Hepatocyte (in vitro differentiated cells): Measurements from ENCODE around the gene GALNT14. TPM values are rescaled to one million over a fixed set of nuclear protein-coding genes. Genes with fewer than 3 reads are reported as not detected.

Experiments
- DNase-seq: peaks from one replicate; pipeline ENCODE4 v3.0.0-alpha.2; 2016; ENCODE audit warnings: low spot score
- H2AFZ ChIP-seq: fragments of 200-600 bp; sonication (generic); 2 replicates; pipeline ENCODE4 v1.6.0; 2016; ENCODE audit warnings: antibody characterized with exemption, mild to moderate bottlenecking
- H3K27ac ChIP-seq: fragments of 200-600 bp; sonication (generic); 2 replicates; pipeline ENCODE4 v1.5.1; 2016; ENCODE audit warnings: mild to moderate bottlenecking
- H3K27me3 ChIP-seq: fragments of 200-600 bp; sonication (generic); 2 replicates; pipeline ENCODE4 v1.6.1; 2016
- H3K36me3 ChIP-seq: fragments of 200-600 bp; sonication (generic); replicated peaks from 2 replicates; pipeline ENCODE4 v1.5.1; 2016; ENCODE audit warnings: low read depth; ENCODE audit not compliant: insufficient read depth
- H3K4me1 ChIP-seq: fragments of 200-600 bp; sonication (generic); 2 replicates; pipeline ENCODE4 v1.5.1; 2016; ENCODE audit warnings: mild to moderate bottlenecking, moderate library complexity; ENCODE audit not compliant: insufficient read depth
- H3K4me2 ChIP-seq: fragments of 200-600 bp; sonication (generic); 2 replicates; pipeline ENCODE4 v1.6.0; 2016
- H3K4me3 ChIP-seq: fragments of 200-600 bp; sonication (generic); 2 replicates; pipeline ENCODE4 v1.5.1; 2016; ENCODE audit warnings: mild to moderate bottlenecking
- H3K79me2 ChIP-seq: fragments of 200-600 bp; sonication (generic); 2 replicates; pipeline ENCODE4 v1.6.0; 2017; ENCODE audit warnings: mild to moderate bottlenecking
- H3K9me2 ChIP-seq: fragments of 200-600 bp; sonication (generic); replicated peaks from 2 replicates; pipeline ENCODE4 v1.6.0; 2017; ENCODE audit warnings: mild to moderate bottlenecking; ENCODE audit not compliant: insufficient read depth
- H3K9me3 ChIP-seq: fragments of 200-600 bp; sonication (generic); 2 replicates; pipeline ENCODE4 v1.5.1; 2016; ENCODE audit warnings: low read depth, mild to moderate bottlenecking
- H4K20me1 ChIP-seq: fragments of 200-600 bp; sonication (generic); 2 replicates; pipeline ENCODE4 v1.6.0; 2016; ENCODE audit warnings: mild to moderate bottlenecking; ENCODE audit not compliant: insufficient read depth, poor library complexity, severe bottlenecking
- CTCF ChIP-seq: fragments of 200-600 bp; sonication (generic); IDR thresholded peaks from 2 replicates; pipeline ENCODE4 v1.5.1; 2016; ENCODE audit warnings: antibody characterized with exemption, mild to moderate bottlenecking; ENCODE audit not compliant: poor library complexity
- EZH2 ChIP-seq: fragments of 200-600 bp; sonication (generic); IDR thresholded peaks from 2 replicates; pipeline ENCODE4 v1.6.1; 2016; ENCODE audit warnings: antibody characterized with exemption, mild to moderate bottlenecking, borderline replicate concordance
- EZH2phosphoT487 ChIP-seq: fragments of 200-600 bp; sonication (generic); IDR thresholded peaks from one replicate; pipeline ENCODE4 v1.6.1; 2018; ENCODE audit warnings: antibody characterized with exemption, mild to moderate bottlenecking, low read depth, moderate library complexity; ENCODE audit not compliant: unreplicated experiment, severe bottlenecking
- WGBS: methylation state at CpG from one replicate; pipeline ENCODE4 v1.1.6; 2016; ENCODE audit warnings: low lambda C conversion rate; ENCODE audit errors: missing lambda C conversion rate; 5-methylcytosine and 5-hydroxymethylcytosine counted together
- polyA plus RNA-seq: library from polyadenylated mRNA; unstranded; fragments of >200 nt; fragmentation: Nextera tagmentation; extraction: Ambion mirVana; gene quantifications from 2 replicates; pipeline ENCODE4 v1.2.1, GENCODE V29; 2016
- total RNA-seq: library from RNA; depleted of rRNA; stranded (reverse); fragments of >200 nt; gene quantifications from 2 replicates; pipeline ENCODE4 v1.2.3, GENCODE V29; 2014

The GALNT14 gene
- total and polyA plus RNA-seq, 2 experiments from 2014 or later, result 2.2 to 2.9 TPM

GRCh38 chr2:31002537-31003150, 135.6 kb downstream of the GALNT14 start:
- WGBS, result 73% methylated on average over 4 of the region's 4 CpGs
- Histone ChIP-seq H3K36me3 (no peaks in the 10 kb centered on the region), H3K27me3 (peaks cover 15% of the 10 kb centered on the region), H3K4me2 (no peak overlapping the region), H3K4me1 (no peaks in the 10 kb centered on the region), H3K9me2 (no peaks in the 10 kb centered on the region), H3K27ac (no peak overlapping the region), H3K9me3 (no peaks in the 10 kb centered on the region), H3K4me3 (no peak overlapping the region), H3K79me2 (no peaks in the 10 kb centered on the region), H4K20me1 (no peaks in the 10 kb centered on the region), H2AFZ (no peak overlapping the region)
- TF ChIP-seq EZH2 (no peak), EZH2phosphoT487 (no peak), CTCF (no peak)
- no peak for DNase-seq

DNA sequence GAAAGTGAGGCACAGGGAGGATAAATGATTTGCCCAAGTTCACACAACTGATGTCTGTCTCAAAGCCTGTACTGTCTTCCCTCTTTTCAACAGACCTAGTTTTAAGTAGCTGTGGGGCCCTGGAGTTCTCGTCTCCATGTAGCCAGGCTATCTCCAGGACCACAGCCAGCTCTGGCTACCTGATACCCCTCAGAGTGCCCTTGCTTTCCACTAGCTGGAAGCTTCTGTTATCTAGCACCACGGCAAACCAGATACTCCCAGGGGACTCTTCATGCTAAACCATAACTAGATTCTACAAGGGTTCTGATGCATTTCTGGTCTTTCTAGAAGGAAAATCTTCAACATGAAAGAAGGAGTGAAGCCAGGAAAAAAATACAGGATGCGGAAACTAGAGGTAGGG, 137.3 kb downstream of the GALNT14 start:
- peaks cover 13% of the 10 kb centered on the region for H3K27me3 ChIP-seq
- no peaks in the 10 kb centered on the region for H3K36me3 ChIP-seq
- no peak overlapping the region for H3K4me2 ChIP-seq
- no peak overlapping the region for H2AFZ ChIP-seq
- no peaks in the 10 kb centered on the region for H3K9me2 ChIP-seq
- no peaks in the 10 kb centered on the region for H3K4me1 ChIP-seq
- TF ChIP-seq CTCF (no peak), EZH2 (no peak), EZH2phosphoT487 (no peak)
- H3K27ac ChIP-seq, result no peak overlapping the region
- DNase-seq, result no peak
- no peaks in the 10 kb centered on the region for H3K79me2 ChIP-seq
- H4K20me1 ChIP-seq, result no peaks in the 10 kb centered on the region
- WGBS, result 67% methylated on average over 3 of the region's 3 CpGs
- H3K4me3 ChIP-seq, result no peak overlapping the region
- no peaks in the 10 kb centered on the region for H3K9me3 ChIP-seq

GRCh38 chr2:30998672-30999071, 139.6 kb downstream of the GALNT14 start:
- 57% methylated on average over 3 of the region's 3 CpGs for WGBS
- Histone ChIP-seq H3K9me3 (no peaks in the 10 kb centered on the region), H3K27me3 (peaks cover 2% of the 10 kb centered on the region), H3K4me1 (no peaks in the 10 kb centered on the region), H3K9me2 (no peaks in the 10 kb centered on the region), H3K36me3 (no peaks in the 10 kb centered on the region), H3K4me2 (no peak overlapping the region), H3K4me3 (no peak overlapping the region), H3K27ac (no peak overlapping the region), H3K79me2 (no peaks in the 10 kb centered on the region), H2AFZ (no peak overlapping the region), H4K20me1 (no peaks in the 10 kb centered on the region)
- no peak for TF ChIP-seq EZH2phosphoT487
- no peak for TF ChIP-seq CTCF
- TF ChIP-seq EZH2, result no peak
- DNase-seq, result no peak

DNA sequence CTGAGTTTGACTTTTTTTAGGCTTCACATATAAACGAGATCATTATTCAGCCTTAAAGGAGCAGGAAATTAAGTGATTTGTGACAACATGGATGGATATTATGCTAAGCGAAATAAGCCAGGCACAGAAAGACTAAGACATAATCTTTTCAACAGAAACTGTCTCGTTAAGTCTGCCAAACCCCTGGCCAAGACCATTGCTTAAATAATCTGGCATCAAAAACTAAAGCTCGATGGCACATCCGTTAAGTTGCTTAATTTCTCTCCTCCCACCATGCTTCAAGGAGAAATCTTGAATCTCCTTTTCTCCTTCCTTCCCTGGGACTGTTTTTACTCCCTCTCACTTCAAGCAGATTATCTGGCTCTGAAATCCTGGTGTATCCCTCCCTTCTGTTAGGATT, 140.3 kb downstream of the GALNT14 start:
- no peak for TF ChIP-seq EZH2
- no peak for TF ChIP-seq EZH2phosphoT487
- TF ChIP-seq CTCF, result no peak

More for the DNA sequence above, 140.3 kb downstream of the GALNT14 start:
- H3K27ac ChIP-seq, result no peak overlapping the region
- WGBS, result 66% methylated on average over 5 of the region's 5 CpGs
- no peak overlapping the region for H3K4me3 ChIP-seq
- H4K20me1 ChIP-seq, result no peaks in the 10 kb centered on the region
- H3K9me2 ChIP-seq, result no peaks in the 10 kb centered on the region
- H2AFZ ChIP-seq, result no peak overlapping the region
- no peaks in the 10 kb centered on the region for H3K79me2 ChIP-seq
- DNase-seq, result no peak
- H3K36me3 ChIP-seq, result no peaks in the 10 kb centered on the region
- no peaks in the 10 kb centered on the region for H3K4me1 ChIP-seq
- H3K4me2 ChIP-seq, result no peak overlapping the region
- H3K27me3 ChIP-seq, result no peaks in the 10 kb centered on the region
- no peaks in the 10 kb centered on the region for H3K9me3 ChIP-seq
